GM18520 (cell line): Measurements from ENCODE around the gene NOC2L.
"Not testable (repeated sequence)": the region's sequence is repeated elsewhere in the genome, so short reads cannot be mapped to it uniquely, and the experiment has no call there.

Experiments used
- ATAC-seq: cut with Tn5 transposase; IDR thresholded peaks from one replicate; pipeline ENCODE4 v1.9.1; 2021; ENCODE audit not compliant: unreplicated experiment

The NOC2L gene

DNA sequence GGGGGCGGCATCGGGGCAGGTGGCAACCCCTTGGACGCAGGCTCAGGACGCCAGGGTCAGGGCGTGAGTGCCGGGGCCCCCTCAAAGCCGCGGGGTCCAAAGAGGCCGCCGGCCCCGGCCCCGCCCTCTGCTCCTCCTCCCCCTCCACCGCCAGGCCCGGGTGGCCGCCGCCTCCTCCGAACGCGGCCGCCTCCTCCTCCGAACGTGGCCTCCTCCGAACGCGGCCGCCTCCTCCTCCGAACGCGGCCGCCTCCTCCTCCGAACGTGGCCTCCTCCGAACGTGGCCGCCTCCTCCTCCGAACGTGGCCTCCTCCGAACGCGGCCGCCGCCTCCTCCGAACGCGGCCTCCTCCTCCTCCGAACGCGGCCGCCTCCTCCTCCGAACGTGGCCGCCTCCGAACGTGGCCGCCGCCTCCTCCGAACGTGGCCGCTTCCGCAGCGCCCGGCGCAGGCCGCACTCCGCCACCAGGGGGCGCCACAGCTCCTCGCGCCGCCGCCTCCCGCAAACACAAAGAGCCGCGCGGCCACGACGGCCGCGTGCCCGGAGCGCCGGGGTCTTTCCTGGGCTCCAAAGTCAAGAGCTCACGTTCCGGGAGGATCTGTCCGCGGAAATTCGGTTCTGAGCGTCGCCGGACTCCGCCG is 54.6 kb downstream of the NOC2L start:
- ATAC-seq, result no peak

GRCh38 chr1:903721-904271 is 55.3 kb downstream of the NOC2L start:
- no peak for ATAC-seq

DNA sequence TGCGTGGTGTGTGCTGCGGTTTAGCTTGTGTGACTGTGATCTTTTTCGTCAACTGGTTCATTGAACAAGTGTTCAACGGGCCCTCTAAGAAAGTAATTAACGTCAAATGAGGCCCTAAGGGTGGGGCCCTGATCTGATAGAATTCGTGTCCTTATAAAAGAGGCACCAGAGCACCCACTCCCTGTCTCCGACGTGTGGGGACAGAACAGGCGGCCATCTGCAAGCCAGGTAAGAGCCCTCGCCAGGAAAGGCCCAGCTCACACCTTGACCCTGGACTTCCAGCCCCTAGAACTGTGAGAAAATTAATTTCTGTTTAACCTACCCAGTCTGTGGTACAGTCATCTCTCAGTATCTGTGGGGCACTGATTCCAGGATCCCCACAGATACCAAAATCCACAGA is 55.8 kb downstream of the NOC2L start:
- no peak for ATAC-seq

GRCh38 chr1:902802-903201 is 56.3 kb downstream of the NOC2L start:
- ATAC-seq, result no peak

- ATAC-seq, result no peak
Observed at GRCh38 chr1:901108-901859, 57.8 kb downstream of the NOC2L start.

DNA sequence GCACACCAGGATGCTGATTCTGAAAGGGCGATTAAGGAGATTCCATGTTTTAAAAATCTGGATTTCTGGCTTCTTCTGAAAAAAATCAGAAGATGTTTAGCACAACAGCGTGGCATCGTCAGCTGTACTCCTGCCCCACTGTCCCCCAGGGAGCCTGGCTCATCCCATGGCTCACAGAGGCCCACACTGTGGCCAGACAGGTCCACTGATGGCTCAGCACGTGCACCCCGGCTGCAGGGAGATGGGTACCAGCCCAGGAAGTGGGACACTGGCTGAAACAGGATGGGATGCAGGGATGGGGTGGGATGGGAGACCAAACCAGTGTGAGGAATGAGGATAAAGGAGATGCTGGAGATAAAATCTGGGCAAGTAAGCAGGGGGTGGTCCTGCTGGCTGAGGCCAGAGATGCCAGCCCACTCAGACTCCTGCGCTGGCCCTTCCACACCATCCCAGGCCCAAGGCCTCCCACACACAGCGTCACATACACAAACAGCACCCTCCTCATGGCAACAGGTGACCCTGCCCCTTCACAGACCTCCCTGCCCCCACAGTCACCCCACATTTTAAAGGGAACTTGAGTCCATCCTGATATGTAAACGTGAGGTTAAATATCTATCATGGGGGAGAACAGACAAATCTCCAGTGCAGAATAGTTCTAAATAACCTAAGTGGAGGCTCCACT is 59.3 kb downstream of the NOC2L start:
- no peak for ATAC-seq

DNA sequence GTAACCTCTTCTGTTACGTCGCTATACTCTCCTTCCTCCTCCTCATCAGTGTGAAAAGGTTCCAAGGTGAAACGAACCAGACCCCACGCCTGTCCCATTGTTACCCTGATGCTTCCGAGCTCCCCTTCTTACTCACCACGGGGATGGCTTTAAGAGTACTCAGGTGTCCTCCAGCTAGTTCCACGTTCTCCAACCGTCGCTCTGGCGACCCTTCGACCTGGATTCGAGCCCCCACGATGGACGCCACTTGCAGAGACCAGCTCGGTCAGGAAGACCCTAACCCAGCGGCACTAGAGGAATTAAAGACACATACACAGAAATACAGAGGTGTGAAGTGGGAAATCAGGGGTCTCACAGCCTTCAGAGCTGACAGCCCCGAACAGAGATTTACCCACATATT is 61.1 kb downstream of the NOC2L start:
- ATAC-seq, result not testable (repeated sequence)

- ATAC-seq, result no peak
Observed at GRCh38 chr1:897226-897625, 61.8 kb downstream of the NOC2L start.
